Superior temporal gyrus (tissue), 1 donor: ENCODE data around the gene MTURN.

Source experiments
- DNase-seq: peaks from one replicate; pipeline ENCODE4 v3.0.0-alpha.2; 2016; ENCODE audit errors: extremely low spot score

MTURN gene

GRCh38 chr7:30162133-30162532 is 27.3 kb downstream of the MTURN start:
- DNase-seq = no peak

- peak; percentile 86 for DNase-seq
Measured at GRCh38 chr7:30162622-30163124, 27.9 kb downstream of the MTURN start.

DNA sequence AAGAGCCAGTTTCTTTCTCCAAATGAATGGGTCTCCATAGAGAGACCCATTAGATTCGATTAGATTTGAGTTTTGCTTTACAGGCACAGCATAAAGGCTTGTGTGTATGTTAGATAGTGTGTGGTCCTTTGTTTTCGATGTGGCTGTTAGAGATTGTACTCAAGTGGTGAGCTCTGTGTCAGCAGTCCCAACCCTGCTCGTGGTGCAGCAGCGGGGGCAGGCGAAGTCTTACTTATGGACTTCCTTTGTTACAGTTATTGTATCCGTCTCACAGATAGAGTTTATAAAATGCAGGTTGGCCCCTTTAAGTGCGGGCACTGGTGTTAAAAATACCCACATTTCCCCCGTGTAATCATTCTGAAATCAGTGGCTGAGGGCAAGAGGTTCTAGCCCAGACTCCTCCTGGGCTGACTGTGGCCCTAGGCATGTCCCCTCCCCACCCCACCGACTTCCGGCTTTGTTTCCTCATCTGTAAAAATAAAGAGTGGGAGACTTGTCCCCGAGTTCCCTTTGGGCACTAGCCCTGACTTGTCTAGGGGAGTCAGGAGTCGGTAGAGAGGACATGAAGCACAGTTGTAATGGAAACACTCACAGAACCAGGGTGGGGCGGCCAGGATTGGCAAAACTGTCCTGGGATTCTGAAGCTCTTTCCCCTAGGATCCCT is 28.6 kb downstream of the MTURN start:
- DNase-seq = peak; percentile 85

GRCh38 chr7:30164567-30164966 is 29.8 kb downstream of the MTURN start:
- DNase-seq = peak; percentile 94

DNA sequence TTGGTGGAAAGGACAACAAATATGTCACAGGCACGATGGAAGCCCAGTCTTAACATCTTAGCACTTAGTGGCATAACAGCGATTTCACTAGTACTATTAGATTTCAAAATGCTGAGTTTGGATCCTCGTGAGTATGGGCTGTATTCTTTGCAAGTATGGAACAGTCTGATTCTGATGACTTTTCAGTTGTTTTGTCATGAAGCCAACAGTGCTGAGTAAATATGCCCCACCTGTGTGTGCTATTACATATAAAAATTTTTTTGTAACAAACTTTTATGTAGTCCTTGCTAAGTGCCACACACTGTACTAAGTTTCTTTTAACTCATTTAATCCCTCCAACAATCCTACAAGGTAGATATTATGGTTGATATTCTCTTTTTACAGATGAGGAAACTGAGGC is 30.8 kb downstream of the MTURN start:
- no peak for DNase-seq

DNA sequence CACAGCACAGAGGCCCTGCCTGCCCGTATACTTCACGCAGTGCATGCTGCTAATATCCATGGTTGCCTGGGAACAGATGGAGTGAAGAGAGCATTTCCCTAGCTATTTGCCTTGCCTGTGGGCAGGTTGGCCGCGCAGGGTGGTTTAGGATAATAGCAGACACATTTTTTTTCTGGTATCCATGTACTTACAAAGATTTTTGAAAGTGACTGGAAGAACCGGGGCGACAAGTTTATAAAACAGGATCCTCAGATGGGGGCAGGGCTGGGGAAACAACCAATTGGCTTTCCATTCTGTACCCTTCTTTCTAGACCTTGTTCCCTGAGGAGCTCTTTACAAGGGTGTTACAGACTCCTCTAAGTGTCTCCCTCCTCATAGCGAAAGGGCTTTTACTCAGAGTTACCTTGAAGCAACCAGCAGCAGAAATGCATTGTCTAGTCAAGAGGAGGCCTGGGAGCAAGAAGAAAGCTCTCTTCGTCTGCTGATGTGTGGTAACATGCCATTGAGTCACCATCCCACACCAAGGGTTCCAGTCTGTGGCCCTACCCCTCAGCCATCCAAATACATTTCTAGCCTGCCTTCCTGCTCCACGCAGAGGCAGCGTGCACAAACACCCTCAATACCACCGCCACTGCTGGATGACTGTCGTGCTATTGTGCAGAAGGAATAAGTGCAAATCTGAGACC is 31.5 kb downstream of the MTURN start:
- DNase-seq = no peak

DNA sequence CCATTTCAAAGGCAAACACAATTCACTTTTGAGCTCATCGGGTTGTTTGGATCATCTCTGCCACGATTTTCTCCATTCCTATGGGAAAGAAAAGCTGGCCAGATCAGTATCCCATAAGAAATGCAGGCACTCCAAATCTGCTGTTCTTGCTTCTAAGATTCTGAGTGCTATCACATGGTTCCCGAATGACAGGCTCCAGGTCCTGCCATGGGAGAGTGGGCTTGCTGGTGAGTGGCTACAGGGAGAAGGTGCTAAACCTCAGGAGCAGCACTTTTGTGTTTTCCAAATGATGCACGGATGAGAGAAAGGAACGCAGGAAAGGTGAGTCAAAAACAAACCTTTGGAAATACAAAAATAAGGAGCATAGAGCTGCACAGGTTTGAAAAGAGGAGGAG is 32.1 kb downstream of the MTURN start:
- DNase-seq = no peak

GRCh38 chr7:30167901-30168300 is 33.1 kb downstream of the MTURN start:
- no peak for DNase-seq

DNA sequence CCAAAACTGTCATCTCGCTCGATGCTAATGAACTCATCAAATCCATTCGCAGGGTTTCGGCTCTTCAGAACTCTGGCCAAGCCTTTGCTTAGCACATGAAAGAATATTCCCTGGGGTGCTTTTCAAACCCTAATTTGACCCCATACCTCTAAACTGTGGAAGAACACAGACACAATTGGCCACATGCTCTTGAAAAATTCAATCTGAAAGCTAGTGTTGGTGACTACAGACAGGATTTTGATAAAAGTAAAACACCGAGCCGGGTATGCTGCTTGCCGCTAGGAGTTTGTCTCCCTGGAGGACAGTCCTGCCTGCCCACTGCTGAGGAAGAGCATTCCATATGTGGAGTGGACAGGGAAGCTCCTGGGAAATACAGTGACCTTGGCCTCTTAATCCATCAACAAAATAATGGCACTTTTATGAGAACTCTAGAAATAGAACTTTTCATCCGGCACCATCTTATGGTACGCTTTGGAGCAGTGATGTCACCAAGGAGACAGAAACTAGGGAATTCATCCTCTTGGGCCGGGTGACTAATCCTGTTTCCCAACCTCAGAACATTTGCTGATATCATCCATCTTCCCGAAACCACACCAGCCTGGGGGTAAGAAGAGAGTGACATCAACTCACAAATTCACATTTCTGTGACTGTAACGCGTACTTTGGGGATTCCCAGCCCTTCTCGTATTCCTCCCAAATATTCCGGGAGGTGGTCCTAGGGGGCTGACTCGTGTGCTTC is 34.2 kb downstream of the MTURN start:
- DNase-seq = no peak

DNA sequence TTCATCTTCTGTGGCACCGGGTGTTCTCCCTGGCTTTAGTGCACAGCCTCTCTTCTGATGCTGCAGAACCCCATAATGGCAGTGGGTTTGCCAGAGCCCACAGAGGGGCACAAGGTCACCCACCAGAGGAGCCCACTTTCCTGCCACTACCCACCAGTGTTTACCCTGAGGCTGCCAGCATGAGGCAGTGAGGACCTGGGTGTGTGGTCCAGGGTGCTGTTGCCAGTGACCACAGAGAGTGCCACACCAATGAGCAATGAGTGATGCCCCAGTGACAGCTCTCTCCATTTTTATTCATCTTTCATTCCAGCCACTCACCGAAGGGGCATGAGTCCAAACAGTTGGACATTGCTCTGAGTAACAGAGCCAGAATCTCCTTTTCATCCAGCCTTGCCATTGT is 34.8 kb downstream of the MTURN start:
- no peak for DNase-seq

- peak; percentile 44 for DNase-seq
Measured at GRCh38 chr7:30170476-30171205, 35.9 kb downstream of the MTURN start.

DNA sequence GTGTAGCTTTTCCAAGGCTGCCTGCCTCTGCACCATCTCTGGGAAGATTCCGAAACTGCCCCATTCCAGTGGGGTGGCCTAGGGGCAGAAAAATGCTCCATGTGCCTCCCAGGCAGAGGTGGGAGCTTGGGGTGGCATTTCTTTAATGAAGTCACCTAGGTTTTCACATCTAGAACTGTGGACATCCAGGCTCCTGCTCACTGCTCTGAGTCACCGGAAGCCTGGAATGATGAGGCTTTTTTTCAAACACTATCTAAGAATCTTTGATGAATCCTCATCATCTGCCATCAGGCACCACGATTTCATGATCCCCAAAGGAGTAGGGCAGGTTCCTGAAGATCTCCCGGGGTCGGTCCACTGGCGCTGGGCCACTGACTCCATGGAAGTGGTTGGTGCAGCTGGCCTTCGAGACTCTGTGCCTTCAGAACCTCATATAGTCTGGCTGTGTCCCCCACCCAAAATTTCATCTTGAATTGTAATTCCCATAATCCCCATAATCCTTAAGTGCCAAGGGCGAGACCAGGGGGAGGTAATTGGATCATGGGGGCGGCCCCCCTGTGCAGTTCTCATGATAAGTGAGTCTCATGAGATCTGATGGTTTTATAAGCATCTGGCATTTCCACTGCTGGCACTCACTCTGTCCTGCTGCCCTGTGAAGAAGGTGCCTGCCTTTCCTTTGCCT is 37.1 kb downstream of the MTURN start:
- DNase-seq = no peak

DNA sequence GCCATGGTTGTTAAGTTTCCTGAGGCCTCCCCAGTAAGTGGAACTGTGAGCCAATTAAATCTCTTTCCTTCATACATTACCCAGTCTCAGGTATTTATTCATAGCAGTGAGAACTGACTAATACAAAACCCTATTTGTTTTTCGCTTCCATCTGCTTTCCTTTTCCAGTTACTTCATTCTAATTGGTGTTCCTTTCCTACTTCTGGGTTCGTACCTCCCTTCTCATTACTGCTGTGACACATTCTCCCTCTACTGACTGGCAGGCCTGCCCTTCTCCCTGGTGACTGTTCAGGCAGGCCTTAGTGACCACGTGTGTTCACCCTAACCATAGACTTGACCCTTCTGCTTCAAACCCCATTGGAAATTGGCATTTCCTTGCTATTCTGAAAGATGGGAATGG is 37.7 kb downstream of the MTURN start:
- DNase-seq = no peak

GRCh38 chr7:30173058-30173897 is 38.5 kb downstream of the MTURN start:
- DNase-seq = peak; percentile 94

- DNase-seq = peak; percentile 24
Measured at GRCh38 chr7:30175180-30175579, 40.4 kb downstream of the MTURN start.

DNA sequence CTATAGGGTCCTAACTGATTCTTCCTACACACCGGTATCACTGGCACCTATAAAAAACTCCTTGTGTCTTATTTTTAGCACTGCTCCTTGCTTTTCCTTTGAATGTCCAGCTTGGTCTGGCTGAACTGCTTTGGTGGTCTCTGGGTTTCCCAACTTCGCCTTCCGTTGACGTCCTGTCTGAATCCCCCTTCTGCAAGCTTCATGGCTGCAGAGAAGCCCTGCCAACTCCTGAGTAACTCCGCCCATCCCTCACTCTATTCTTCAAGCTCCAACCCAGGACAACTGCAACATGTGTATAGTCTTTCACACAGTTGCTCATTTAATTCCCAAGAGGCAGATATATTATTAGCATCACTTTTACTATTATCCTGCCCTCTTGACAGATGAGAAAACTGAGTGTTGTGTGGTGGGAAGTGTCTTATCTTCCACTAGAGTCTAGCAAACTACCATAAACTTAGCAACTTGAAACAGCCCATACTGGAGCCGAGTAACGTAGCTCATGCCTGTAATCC is 40.9 kb downstream of the MTURN start:
- peak; percentile 8 for DNase-seq

- no peak for DNase-seq
Measured at GRCh38 chr7:30176463-30177109, 41.8 kb downstream of the MTURN start.

DNA sequence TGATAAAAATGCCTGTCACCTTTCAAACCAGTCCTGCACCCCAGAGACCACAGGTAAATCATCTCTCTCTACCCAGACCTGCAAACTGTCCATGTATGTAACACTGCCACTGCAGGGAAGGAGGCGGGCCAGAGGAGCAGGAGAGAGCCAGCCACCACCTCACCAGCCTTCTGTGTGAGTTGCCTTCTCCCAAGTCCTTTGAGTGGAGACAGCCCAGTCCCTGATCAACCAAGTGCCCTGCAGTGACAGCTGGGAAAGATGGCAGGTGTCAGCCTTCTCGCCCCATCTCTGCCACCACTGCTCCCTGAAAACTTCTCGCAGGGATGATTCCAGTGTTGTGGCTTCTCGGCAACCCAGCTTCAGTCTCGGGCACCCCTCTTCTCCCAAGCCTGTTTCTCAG is 42.4 kb downstream of the MTURN start:
- DNase-seq = no peak

DNA sequence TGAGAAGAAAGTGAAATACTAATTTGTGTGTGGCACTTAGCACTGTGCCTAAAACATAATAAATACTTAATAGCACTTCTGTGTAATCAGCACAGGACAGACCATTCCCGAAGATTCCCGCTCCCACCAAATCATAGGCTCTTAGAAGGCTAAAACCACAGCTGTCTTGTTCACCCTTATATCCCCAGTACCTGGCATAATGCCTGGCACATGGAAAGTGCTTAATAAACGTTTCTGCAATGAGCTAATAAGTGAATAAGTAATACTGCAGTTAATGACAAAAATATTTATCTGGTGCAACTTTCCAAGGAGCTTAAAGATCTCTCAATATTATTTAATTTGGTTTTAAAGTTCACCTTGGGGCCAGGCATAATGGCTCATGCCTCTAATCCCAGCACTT is 43.2 kb downstream of the MTURN start:
- no peak for DNase-seq
